Measurements from ENCODE around the gene ALS2CL.

The ALS2CL gene

GRCh38 chr3:46629551-46630517 is 63.6 kb downstream of the ALS2CL start:
- peak; percentile 2 for DNase-seq

DNA sequence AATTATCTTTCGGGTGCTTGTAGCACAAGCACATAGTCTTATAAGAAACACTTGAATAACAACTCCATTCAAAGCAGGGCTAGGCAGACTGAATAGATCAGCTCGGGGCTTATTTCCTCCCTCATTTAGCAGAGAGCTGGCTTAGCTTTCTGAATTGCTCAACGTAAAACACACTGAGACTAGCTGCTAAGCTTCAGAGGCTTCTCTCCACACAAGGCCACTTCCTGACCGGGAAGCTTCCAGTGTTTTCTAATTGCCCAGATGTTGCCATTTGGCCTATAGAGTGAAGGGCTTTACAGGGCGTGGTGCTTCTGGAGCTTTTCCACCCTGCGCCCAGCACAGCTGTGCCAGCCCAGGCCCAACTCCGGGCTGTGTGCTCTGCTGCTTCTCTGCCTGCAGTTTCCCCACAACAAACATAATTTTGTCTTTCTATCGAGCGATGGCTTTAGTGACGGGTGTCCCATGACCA is 64.5 kb downstream of the ALS2CL start:
- no peak for DNase-seq

GRCh38 chr3:46627078-46627477 is 66.4 kb downstream of the ALS2CL start:
- DNase-seq: no peak

DNA sequence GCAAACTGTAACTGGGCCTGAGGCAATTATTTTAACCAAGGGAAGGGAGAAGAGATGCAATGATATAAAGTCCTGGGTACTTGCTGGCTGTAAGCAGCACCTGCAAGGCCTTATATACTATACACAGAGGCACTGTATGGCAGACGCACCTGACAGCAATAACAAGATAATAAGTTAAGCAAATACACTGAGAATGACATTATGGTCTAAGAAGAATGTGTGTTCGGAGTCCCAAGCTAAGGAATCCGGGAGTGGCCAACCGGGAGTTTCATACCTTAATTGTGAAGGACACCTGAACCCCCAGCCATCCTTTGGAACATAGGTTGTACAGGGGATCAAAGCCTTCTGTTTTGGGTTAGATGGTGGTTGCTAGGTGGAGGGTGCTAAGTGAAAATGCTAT is 67.4 kb downstream of the ALS2CL start:
- DNase-seq: no peak

GRCh38 chr3:46624975-46625490 is 68.4 kb downstream of the ALS2CL start:
- DNase-seq: no peak

DNA sequence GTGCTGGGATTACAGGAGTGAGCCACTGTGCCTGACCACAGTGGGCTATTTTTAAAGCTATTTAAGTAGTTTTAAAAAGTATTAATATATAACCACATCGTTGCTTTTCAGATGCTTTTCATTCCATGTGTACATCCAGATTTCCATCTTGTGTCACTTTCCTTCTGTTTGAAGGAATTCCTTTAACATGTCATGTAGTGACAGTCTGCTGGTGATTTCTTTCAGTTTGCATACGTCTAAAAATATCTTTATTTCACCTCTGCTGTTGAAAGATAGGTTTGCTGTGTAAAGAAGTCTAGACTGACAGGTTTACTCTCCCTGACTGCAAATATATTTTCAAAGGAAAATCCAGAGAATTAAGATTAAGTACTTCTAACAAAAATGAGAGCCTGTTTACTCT is 68.9 kb downstream of the ALS2CL start:
- no peak for DNase-seq

- no peak for DNase-seq
Measured at GRCh38 chr3:46619845-46620778, 73.4 kb downstream of the ALS2CL start.
